IMR-90 (cell line): Measurements from ENCODE around the gene GSN. TPM values are rescaled to one million over a fixed set of nuclear protein-coding genes. Genes with fewer than 3 reads are reported as not detected.

Source experiments
- ATAC-seq: fragments of 200-7000 bp; cut with Tn5 transposase; 2 replicates; pipeline ENCODE4 v1.9.1; 2020; ENCODE audit warnings: low read depth, mild to moderate bottlenecking, moderate library complexity
- BruUV-seq: library from RNA; stranded (reverse); fragments of 400-500 nt; replicated peaks from 2 replicates; lab custom pipeline; 2021; lab: Mats Ljungman, UMichigan
- CTCF ChIA-PET: fragments of 300-600 bp; formaldehyde crosslinking; extraction: SDS; loops from one replicate; lab custom pipeline; 2021; ENCODE audit warnings: antibody characterized with exemption; lab: Yijun Ruan, JAX
- POLR2A ChIA-PET: fragments of 300-600 bp; sonication (Branson Sonifier 250); formaldehyde crosslinking; loops from one replicate; lab custom pipeline; 2022; ENCODE audit warnings: antibody characterized with exemption; ENCODE audit not compliant: unreplicated experiment; lab: Charles Lee
- DNase-seq: peaks from one replicate; pipeline ENCODE4 v3.0.0; 2013
- H2AFZ ChIP-seq: replicated peaks from 2 replicates; pipeline ENCODE3; 2013; ENCODE audit warnings: low read length, mild to moderate bottlenecking; ENCODE audit not compliant: poor library complexity
- H2AK5ac ChIP-seq: 2 replicates; pipeline ENCODE4 v1.6.1; 2013; ENCODE audit warnings: low read depth, low read length, inconsistent platforms
- H2AK9ac ChIP-seq: replicated peaks from 2 replicates; pipeline ENCODE3; 2013; ENCODE audit warnings: mild to moderate bottlenecking, low read depth, low read length, moderate library complexity; ENCODE audit not compliant: poor library complexity
- H2BK120ac ChIP-seq: 2 replicates; pipeline ENCODE4 v1.6.1; 2013; ENCODE audit warnings: low read depth, low read length, inconsistent platforms
- H2BK15ac ChIP-seq: 3 replicates; pipeline ENCODE4 v1.6.1; 2013; ENCODE audit warnings: low read depth, low read length, inconsistent platforms
- H2BK20ac ChIP-seq: 2 replicates; pipeline ENCODE4 v1.6.1; 2013; ENCODE audit warnings: low read depth, mild to moderate bottlenecking, inconsistent platforms, low read length, moderate library complexity
- H2BK5ac ChIP-seq: 2 replicates; pipeline ENCODE4 v1.6.1; 2013; ENCODE audit warnings: mild to moderate bottlenecking, low read depth, low read length, inconsistent platforms; ENCODE audit not compliant: poor library complexity, severe bottlenecking
- H3K14ac ChIP-seq: replicated peaks from 2 replicates; pipeline ENCODE4 v1.6.1; 2013; ENCODE audit warnings: low read depth, low read length, inconsistent platforms
- H3K18ac ChIP-seq: 2 replicates; pipeline ENCODE4 v1.6.1; 2013; ENCODE audit warnings: low read depth, low read length, control low read depth
- H3K23ac ChIP-seq: 2 replicates; pipeline ENCODE4 v1.6.1; 2013; ENCODE audit warnings: low read depth, low read length, inconsistent platforms
- H3K27ac ChIP-seq: 2 replicates; pipeline ENCODE4 v1.5.1; 2013; ENCODE audit warnings: mild to moderate bottlenecking, control low read depth, low read length; ENCODE audit not compliant: insufficient read depth
- H3K27me3 ChIP-seq: 2 replicates; pipeline ENCODE4 v1.6.1; 2013; ENCODE audit warnings: low read length; ENCODE audit not compliant: control insufficient read depth, insufficient read depth
- H3K36me3 ChIP-seq: 2 replicates; pipeline ENCODE4 v1.6.1; 2013; ENCODE audit warnings: low read length, mixed read lengths; ENCODE audit not compliant: control insufficient read depth, insufficient read depth
- H3K4ac ChIP-seq: 2 replicates; pipeline ENCODE4 v1.6.1; 2013; ENCODE audit warnings: low read depth, low read length, inconsistent platforms
- H3K4me1 ChIP-seq: 2 replicates; pipeline ENCODE4 v1.6.1; 2013; ENCODE audit warnings: low read length, mixed read lengths; ENCODE audit not compliant: control insufficient read depth, insufficient read depth
- H3K4me2 ChIP-seq: 2 replicates; pipeline ENCODE4 v1.6.1; 2013; ENCODE audit warnings: low read depth, mild to moderate bottlenecking, control low read depth, low read length, moderate library complexity
- H3K4me3 ChIP-seq: 2 replicates; pipeline ENCODE4 v1.5.1; 2013; ENCODE audit warnings: low read depth, mild to moderate bottlenecking, control low read depth, low read length, moderate library complexity; ENCODE audit not compliant: insufficient read depth
- H3K56ac ChIP-seq: 2 replicates; pipeline ENCODE4 v1.6.1; 2013; ENCODE audit warnings: low read length, inconsistent platforms; ENCODE audit not compliant: insufficient read depth; ENCODE audit errors: extremely low read depth
- H3K79me1 ChIP-seq, 2 experiments: 2 replicates each; pipeline ENCODE4 v1.6.1; 2013; ENCODE audit warnings: low read length in 2 of 2, inconsistent platforms in 1 of 2, low read depth in 1 of 2
- H3K9ac ChIP-seq: 2 replicates; pipeline ENCODE4 v1.6.1; 2013; ENCODE audit warnings: low read depth, low read length, control low read depth
- H3K9me1 ChIP-seq: 2 replicates; pipeline ENCODE4 v1.6.1; 2013; ENCODE audit warnings: low read length, inconsistent platforms; ENCODE audit not compliant: insufficient read depth
- H3K9me3 ChIP-seq: 2 replicates; pipeline ENCODE4 v1.6.1; 2013; ENCODE audit warnings: low read length; ENCODE audit not compliant: control insufficient read depth, insufficient read depth
- H4K20me1 ChIP-seq: 2 replicates; pipeline ENCODE4 v1.6.1; 2013; ENCODE audit warnings: low read length, inconsistent platforms; ENCODE audit not compliant: insufficient read depth
- H4K5ac ChIP-seq: 2 replicates; pipeline ENCODE4 v1.6.1; 2013; ENCODE audit warnings: mild to moderate bottlenecking, low read depth, low read length, control low read depth
- H4K8ac ChIP-seq, 2 experiments: 2 replicates each; pipeline ENCODE4 v1.6.1; 2013; ENCODE audit warnings: low read depth in 2 of 2, low read length in 2 of 2, control low read depth in 1 of 2, inconsistent platforms in 1 of 2
- H4K91ac ChIP-seq: 2 replicates; pipeline ENCODE4 v1.6.1; 2013; ENCODE audit warnings: low read depth, low read length, inconsistent platforms; ENCODE audit not compliant: insufficient read depth
- BHLHE40 ChIP-seq: fragments of 150-350 bp; IDR thresholded peaks from 2 replicates; pipeline ENCODE4 v1.6.1; 2016; ENCODE audit warnings: mild to moderate bottlenecking, low read depth, low read length
- ELK1 ChIP-seq: fragments of 150-350 bp; IDR thresholded peaks from 2 replicates; pipeline ENCODE4 v1.6.1; 2016; ENCODE audit warnings: low read depth, mild to moderate bottlenecking, low read length, moderate library complexity, borderline replicate concordance
- MXI1 ChIP-seq: IDR thresholded peaks from 2 replicates; pipeline ENCODE4 v1.6.1; 2012; ENCODE audit warnings: low read depth, mild to moderate bottlenecking, low read length, moderate library complexity, borderline replicate concordance
- POLR2A ChIP-seq: IDR thresholded peaks from 2 replicates; pipeline ENCODE4 v1.6.1; 2012; ENCODE audit warnings: mild to moderate bottlenecking, low read depth, low read length
- SMC3 ChIP-seq: fragments of 150-350 bp; IDR thresholded peaks from 2 replicates; pipeline ENCODE4 v1.6.1; 2016; ENCODE audit warnings: low read depth, mild to moderate bottlenecking, antibody characterized with exemption, low read length, moderate library complexity
- USF2 ChIP-seq: fragments of 150-350 bp; IDR thresholded peaks from 2 replicates; pipeline ENCODE4 v1.6.1; 2017; ENCODE audit warnings: mild to moderate bottlenecking, antibody characterized with exemption, low read length, low read depth
- WGBS, 2 experiments: methylation state at CpG; one replicate each; pipeline versions ENCODE4 v1.1.5 to v1.1.7; 2013; ENCODE audit warnings: missing lambda C conversion rate in 2 of 2; ENCODE audit not compliant: insufficient read length in 1 of 2; ENCODE audit errors: extremely low coverage in 2 of 2; 5-methylcytosine and 5-hydroxymethylcytosine counted together
- dilution Hi-C: fragments of 300-500 bp; cut with HindIII; formaldehyde crosslinking; loops from one replicate; pipeline ENCODE4 v1.14.3; 2018; ENCODE audit warnings: low sequenced_read_pairs; ENCODE audit not compliant: unreplicated experiment
- in situ Hi-C: fragments of 300-500 bp; cut with MboI; formaldehyde crosslinking; loops from 3 replicates; pipeline ENCODE4 v1.14.3; 2019; ENCODE audit warnings: low sequenced_read_pairs, inconsistent platforms, mixed read lengths
- intact Hi-C: fragments of 100-400 bp; cut with micrococcal nuclease; formaldehyde crosslinking; loops from 2 replicates; pipeline ENCODE4 v1.10.0; 2022
- polyA plus RNA-seq, 3 experiments: library from polyadenylated mRNA; depleted of rRNA; stranded (reverse); fragments of >200 nt; gene quantifications; 2 replicates each; pipeline ENCODE4 v1.2.3, GENCODE V29; 2012; ENCODE audit warnings: low replicate concordance in 1 of 3
- total RNA-seq: library from RNA; depleted of rRNA; stranded (reverse); fragments of >200 nt; gene quantifications from 2 replicates; pipeline ENCODE4 v1.2.3, GENCODE V29; 2012

The GSN gene
- total and polyA plus RNA-seq, 2 of the 4 experiments (the other 2 are of a cell fraction), result 495 to 547 TPM

GRCh38 chr9:121302786-121303185, 34.8 kb downstream of the GSN start:
- WGBS, 2 experiments, result 96% methylated on average over 9 of the region's 13 CpGs; no CpG with 5 or more reads in 1 of the 2 experiments
- Histone ChIP-seq H3K4me2 (no peak overlapping the region), H3K27ac (no peak overlapping the region), H2BK20ac (no peak overlapping the region), H3K9me3 (no peaks in the 10 kb centered on the region), H2AK9ac (no peak overlapping the region), H3K18ac (no peak overlapping the region), H2AK5ac (no peak overlapping the region), H3K4me1 (peaks cover 11% of the 10 kb centered on the region; the same call in 1 of the 2 replicates), H2BK15ac (no peak overlapping the region), H3K14ac (no peak overlapping the region), H3K4me3 (no peak overlapping the region), H2BK120ac (no peak overlapping the region), H3K23ac (no peak overlapping the region), H3K36me3 (peaks cover 47% of the 10 kb centered on the region), H2AFZ (no peak overlapping the region), H4K8ac (no peak overlapping the region), H2BK5ac (no peak overlapping the region), H4K5ac (no peak overlapping the region), H3K27me3 (no peaks in the 10 kb centered on the region), H4K91ac (no peak overlapping the region), H3K79me1 (peaks cover 25 to 60% of the 10 kb centered on the region in 2 experiments), H3K56ac (no peak overlapping the region), H3K9me1 (peaks cover 15% of the 10 kb centered on the region; the same call in 1 of the 2 replicates), H3K9ac (no peak overlapping the region), H3K4ac (no peak overlapping the region), H4K20me1 (peaks cover 11% of the 10 kb centered on the region; the same call in 1 of the 2 replicates)
- no TSS peak for BruUV-seq
- no peak for TF ChIP-seq BHLHE40
- no peak for TF ChIP-seq ELK1
- no peak for TF ChIP-seq POLR2A
- TF ChIP-seq MXI1, result no peak
- TF ChIP-seq USF2, result no peak
- no peak for TF ChIP-seq SMC3
- dilution Hi-C loops (no loop called here), intact Hi-C loops (no loop called here), in situ Hi-C loops (no loop called here)
- ChIA-PET POLR2A (no interaction called here), CTCF (no interaction called here)
- no peak for DNase-seq
- ATAC-seq, result no peak
